Lower leg skin (tissue), 3 donors: ENCODE results near the gene STXBP6.

Source experiments
- CTCF ChIP-seq, 3 donors: fragments of 450-650 bp; IDR thresholded peaks; one replicate each; pipeline ENCODE4 v1.5.1; 2016; ENCODE audit warnings: antibody characterized with exemption in 3 of 3, mild to moderate bottlenecking in 3 of 3, moderate library complexity in 2 of 3
- POLR2A ChIP-seq, 2 donors: fragments of 450-650 bp; IDR thresholded peaks; one replicate each; pipeline ENCODE4 v1.6.1; 2016 to 2017; ENCODE audit warnings: antibody characterized with exemption in 2 of 2, mild to moderate bottlenecking in 1 of 2, moderate library complexity in 1 of 2

- TF ChIP-seq CTCF (IDR thresholded peaks at IDR 0.05) (no peak), POLR2A (IDR thresholded peaks at IDR 0.05) (no peak)
Measured at GRCh38 chr14:24964591-24964990, 85.4 kb downstream of the STXBP6 start.
